ENCODE data around the gene B3GAT2.

The B3GAT2 gene

GRCh38 chr6:70980727-70981126 is 23.9 kb upstream of the B3GAT2 start:
- Histone ChIP-seq H3K4me1 (ENCODE audit: control insufficient read depth, insufficient read depth, low read length) (no peaks in the 10 kb centered on the region), H3K36me3 (ENCODE audit: control insufficient read depth in 2 of 2, insufficient read depth in 1 of 2, low read length in 2 of 2) (no peaks in the 10 kb centered on the region), H3K9me3 (ENCODE audit: control insufficient read depth, insufficient read depth, low read depth, low read length) (no peaks in the 10 kb centered on the region), H3K27ac (ENCODE audit: extremely low read depth, low read depth, low read length) (no peak overlapping the region), H3K4me3 (ENCODE audit: low read depth, low read length) (no peak overlapping the region)
- POLR2A ChIA-PET, result no interaction called here
- CTCF ChIA-PET, result no interaction called here
- TF ChIP-seq ZNF223 (tag by site-specific recombination; IDR thresholded peaks at IDR 0.05) (no peak), SCRT1 (tag by site-specific recombination; IDR thresholded peaks at IDR 0.05; ENCODE audit: borderline replicate concordance) (no peak), ZNF830 (tag by site-specific recombination; IDR thresholded peaks at IDR 0.05; ENCODE audit: low read depth) (no peak), ZNF707 (tag by site-specific recombination; IDR thresholded peaks at IDR 0.05) (no peak), OSR2 (tag by site-specific recombination; IDR thresholded peaks at IDR 0.05) (no peak), ZNF660 (tag by site-specific recombination; IDR thresholded peaks at IDR 0.05) (no peak), ZNF121 (tag by site-specific recombination; IDR thresholded peaks at IDR 0.05) (no peak), ZNF654 (tag by site-specific recombination; IDR thresholded peaks at IDR 0.05; ENCODE audit: low read depth) (no peak), ZBTB1 (tag by site-specific recombination; IDR thresholded peaks at IDR 0.05) (no peak), ZNF37A (tag by site-specific recombination; IDR thresholded peaks at IDR 0.05) (no peak), GLIS1 (tag by site-specific recombination; IDR thresholded peaks at IDR 0.05) (no peak), PRDM6 (tag by site-specific recombination; IDR thresholded peaks at IDR 0.05) (no peak), ZBTB44 (tag by site-specific recombination; IDR thresholded peaks at IDR 0.05) (no peak), ZNF664 (tag by site-specific recombination; IDR thresholded peaks at IDR 0.05) (no peak)

GRCh38 chr6:70973604-70974003 is 16.7 kb upstream of the B3GAT2 start:
- Histone ChIP-seq H3K9me3 (ENCODE audit: control insufficient read depth, insufficient read depth, low read depth, low read length) (no peaks in the 10 kb centered on the region), H3K4me3 (ENCODE audit: low read depth, low read length) (no peak overlapping the region), H3K36me3 (ENCODE audit: control insufficient read depth in 2 of 2, insufficient read depth in 1 of 2, low read length in 2 of 2) (no peaks in the 10 kb centered on the region), H3K27ac (ENCODE audit: extremely low read depth, low read depth, low read length) (no peak overlapping the region), H3K4me1 (ENCODE audit: control insufficient read depth, insufficient read depth, low read length) (no peaks in the 10 kb centered on the region)
- CTCF ChIA-PET, result interaction anchor here (0.6 kb wide), 1 partner anchor 18 kb away, joined by 3 read pairs; no protein-coding TSS in a partner anchor
- no peak for TF ChIP-seq ZNF658 (tag by site-specific recombination; IDR thresholded peaks at IDR 0.05)
- no peak for TF ChIP-seq ZNF654 (tag by site-specific recombination; IDR thresholded peaks at IDR 0.05; ENCODE audit: low read depth)
- no peak for TF ChIP-seq SP3 (tag by site-specific recombination; IDR thresholded peaks at IDR 0.05)
- TF ChIP-seq ZNF214 (tag by site-specific recombination; IDR thresholded peaks at IDR 0.05; ENCODE audit: borderline replicate concordance), result no peak
- TF ChIP-seq ZNF704 (tag by site-specific recombination; IDR thresholded peaks at IDR 0.05), result no peak
- no peak for TF ChIP-seq MZF1 (tag by site-specific recombination; IDR thresholded peaks at IDR 0.05; ENCODE audit: borderline replicate concordance)
- TF ChIP-seq ZNF280D (tag by site-specific recombination; IDR thresholded peaks at IDR 0.05), result no peak
- no peak for TF ChIP-seq ZNF629 (tag by site-specific recombination; IDR thresholded peaks at IDR 0.05)
- POLR2A ChIA-PET, result no interaction called here
